Uterus (tissue), 2 donors: ENCODE measurements around the gene APOF.
"Not testable (repeated sequence)": the region's sequence is repeated elsewhere in the genome, so short reads cannot be mapped to it uniquely, and the experiment has no call there.

Source experiments
- POLR2A ChIP-seq, 2 donors: fragments of 450-650 bp; IDR thresholded peaks; one replicate each; pipeline ENCODE4 v1.6.1; 2016; ENCODE audit warnings: antibody characterized with exemption in 2 of 2, mild to moderate bottlenecking in 1 of 2, moderate library complexity in 1 of 2
- TF ChIP-seq, protein P1 (sequence below), 4 experiments: fragments of 200-600 bp in 2 of 4; fragments of 450-650 bp in 2 of 4; sonication (generic) in 2 of 4; IDR thresholded peaks; one replicate each; pipeline ENCODE4 v1.5.1; 2016 to 2019; ENCODE audit warnings: antibody characterized with exemption in 4 of 4, mild to moderate bottlenecking in 2 of 4, moderate library complexity in 1 of 4

DNA sequence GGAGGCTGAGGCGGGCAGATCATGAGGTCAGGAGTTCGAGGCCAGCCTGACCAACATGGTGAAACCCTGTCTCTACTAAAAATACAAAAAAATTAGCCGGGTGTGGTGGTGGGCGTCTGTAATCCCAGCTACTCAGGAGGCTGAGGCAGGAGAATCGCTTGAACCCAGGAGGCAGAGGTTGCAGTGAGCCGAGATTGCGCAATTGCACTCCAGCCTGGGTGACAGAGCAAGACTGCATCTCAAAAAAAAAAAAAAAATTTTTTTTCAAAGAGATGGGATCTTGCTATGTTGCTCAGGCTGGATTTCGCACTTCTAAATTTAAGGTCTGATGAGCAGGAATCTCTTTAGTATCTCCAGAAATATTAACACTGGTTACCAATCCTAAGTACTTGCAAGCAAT, 41.0 kb downstream of the APOF start:
- TF ChIP-seq POLR2A (IDR thresholded peaks at IDR 0.05): not testable (repeated sequence)
- TF ChIP-seq, protein P1, sequence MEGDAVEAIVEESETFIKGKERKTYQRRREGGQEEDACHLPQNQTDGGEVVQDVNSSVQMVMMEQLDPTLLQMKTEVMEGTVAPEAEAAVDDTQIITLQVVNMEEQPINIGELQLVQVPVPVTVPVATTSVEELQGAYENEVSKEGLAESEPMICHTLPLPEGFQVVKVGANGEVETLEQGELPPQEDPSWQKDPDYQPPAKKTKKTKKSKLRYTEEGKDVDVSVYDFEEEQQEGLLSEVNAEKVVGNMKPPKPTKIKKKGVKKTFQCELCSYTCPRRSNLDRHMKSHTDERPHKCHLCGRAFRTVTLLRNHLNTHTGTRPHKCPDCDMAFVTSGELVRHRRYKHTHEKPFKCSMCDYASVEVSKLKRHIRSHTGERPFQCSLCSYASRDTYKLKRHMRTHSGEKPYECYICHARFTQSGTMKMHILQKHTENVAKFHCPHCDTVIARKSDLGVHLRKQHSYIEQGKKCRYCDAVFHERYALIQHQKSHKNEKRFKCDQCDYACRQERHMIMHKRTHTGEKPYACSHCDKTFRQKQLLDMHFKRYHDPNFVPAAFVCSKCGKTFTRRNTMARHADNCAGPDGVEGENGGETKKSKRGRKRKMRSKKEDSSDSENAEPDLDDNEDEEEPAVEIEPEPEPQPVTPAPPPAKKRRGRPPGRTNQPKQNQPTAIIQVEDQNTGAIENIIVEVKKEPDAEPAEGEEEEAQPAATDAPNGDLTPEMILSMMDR (IDR thresholded peaks at IDR 0.05): not testable (repeated sequence)
